MCF 10A (cell line): ENCODE results near the gene RYR1. TPM values are rescaled to one million over a fixed set of nuclear protein-coding genes. Genes with fewer than 3 reads are reported as not detected.

Experiments
- BruUV-seq: library from RNA; stranded (reverse); fragments of 400-500 nt; replicated peaks from 2 replicates; lab custom pipeline; 2021; lab: Mats Ljungman, UMichigan
- CTCF ChIA-PET: fragments of 300-600 bp; sonication (Branson Sonifier 250); formaldehyde crosslinking; extraction: SDS; loops from one replicate; lab custom pipeline; 2021; ENCODE audit warnings: antibody characterized with exemption, inconsistent platforms; lab: Yijun Ruan, JAX
- POLR2A ChIA-PET: fragments of 300-600, 350-650 bp; sonication (Branson Sonifier 250); formaldehyde crosslinking; extraction: SDS; loops from one replicate; lab custom pipeline; 2020; ENCODE audit warnings: antibody characterized with exemption, inconsistent platforms; lab: Yijun Ruan, JAX
- DNase-seq: peaks from one replicate; pipeline ENCODE4 v3.0.0-alpha.2; 2018; ENCODE audit not compliant: unreplicated experiment
- H3K27ac Mint-ChIP-seq: one replicate; pipeline ENCODE4 v1.8.0; 2022; ENCODE audit warnings: mild to moderate bottlenecking, low read depth, mixed read lengths; ENCODE audit not compliant: unreplicated experiment
- H3K27me3 Mint-ChIP-seq: one replicate; pipeline ENCODE4 v1.8.0; 2022; ENCODE audit warnings: mixed read lengths; ENCODE audit not compliant: insufficient read depth, unreplicated experiment
- H3K36me3 Mint-ChIP-seq: one replicate; pipeline ENCODE4 v1.8.0; 2022; ENCODE audit warnings: mild to moderate bottlenecking, moderate library complexity, mixed read lengths; ENCODE audit not compliant: insufficient read depth, unreplicated experiment
- H3K4me1 Mint-ChIP-seq: one replicate; pipeline ENCODE4 v1.8.0; 2022; ENCODE audit warnings: mixed read lengths; ENCODE audit not compliant: insufficient read depth, unreplicated experiment
- H3K4me3 Mint-ChIP-seq: one replicate; pipeline ENCODE4 v1.8.0; 2022; ENCODE audit warnings: mild to moderate bottlenecking, moderate library complexity, mixed read lengths; ENCODE audit not compliant: unreplicated experiment
- H3K9me3 Mint-ChIP-seq: one replicate; pipeline ENCODE4 v1.8.0; 2022; ENCODE audit warnings: mixed read lengths; ENCODE audit not compliant: unreplicated experiment
- CTCF ChIP-seq: fragments of 200-600 bp; IDR thresholded peaks from one replicate; pipeline ENCODE4 v1.8.0; 2022; ENCODE audit warnings: antibody characterized with exemption, mild to moderate bottlenecking; ENCODE audit not compliant: unreplicated experiment
- intact Hi-C: fragments of 100-400 bp; cut with micrococcal nuclease; formaldehyde crosslinking; loops from 2 replicates; pipeline ENCODE4 v1.14.1; 2022
- total RNA-seq: library from RNA; stranded (reverse); gene quantifications from 2 replicates; pipeline ENCODE4 v1.2.3, GENCODE V29; 2022

The RYR1 gene
- total RNA-seq, 1 experiment from 2014 or later: 0.28 TPM

- BruUV-seq: no TSS peak
- H3K36me3 Mint-ChIP-seq: no peaks in the 10 kb centered on the region
- no peaks in the 10 kb centered on the region for H3K9me3 Mint-ChIP-seq
Measured at GRCh38 chr19:38430931-38431330, 2.6 kb upstream of the RYR1 start.

DNA sequence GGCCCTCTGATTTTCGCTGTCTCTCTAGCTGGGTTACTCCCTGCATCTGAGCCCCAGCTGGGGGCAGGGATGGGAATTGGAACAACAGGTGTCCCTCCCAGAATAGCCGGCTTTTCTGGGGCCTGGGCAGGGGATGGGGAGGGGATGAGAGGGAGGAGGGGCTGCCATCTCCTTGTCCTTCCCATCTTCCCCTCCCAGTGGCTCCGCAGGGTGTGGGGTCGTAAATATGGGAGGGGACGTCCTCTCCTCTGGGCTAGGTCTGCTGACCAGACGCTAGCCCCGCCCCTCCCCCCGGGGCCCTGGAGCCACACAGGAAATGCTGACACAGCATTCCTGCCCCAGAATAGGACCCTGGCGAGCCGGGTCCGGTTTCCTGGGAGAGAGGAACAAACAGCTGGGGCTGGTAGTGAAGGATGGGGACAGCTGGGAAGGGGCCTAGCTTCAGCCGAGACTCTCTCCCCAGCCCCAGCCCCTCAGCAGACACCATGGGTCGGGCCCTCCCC is 1.1 kb downstream of the RYR1 start:
- ChIA-PET POLR2A (no interaction called here), CTCF (interaction anchor here (0.6 kb wide), 2 partner anchors 36 to 70 kb away, joined by 3 to 4 read pairs; no protein-coding TSS in a partner anchor)
- Mint-ChIP-seq H3K4me3 (no peak overlapping the region), H3K27ac (no peak overlapping the region), H3K36me3 (no peaks in the 10 kb centered on the region), H3K9me3 (no peaks in the 10 kb centered on the region), H3K4me1 (no peaks in the 10 kb centered on the region), H3K27me3 (peaks cover 18% of the 10 kb centered on the region)
- DNase-seq: no peak
- BruUV-seq: no TSS peak
- intact Hi-C loops: no loop called here
- TF ChIP-seq CTCF: no peak

More at GRCh38 chr19:38430931-38431330, 2.6 kb upstream of the RYR1 start:
- no peak overlapping the region for H3K4me3 Mint-ChIP-seq
- H3K27ac Mint-ChIP-seq: no peak overlapping the region
- ChIA-PET CTCF (no interaction called here), POLR2A (no interaction called here)
- TF ChIP-seq CTCF: no peak
- H3K27me3 Mint-ChIP-seq: peaks cover 30% of the 10 kb centered on the region
- DNase-seq: no peak
- H3K4me1 Mint-ChIP-seq: no peaks in the 10 kb centered on the region
- intact Hi-C loops: no loop called here

GRCh38 chr19:38437295-38437694 is 3.8 kb downstream of the RYR1 start:
- BruUV-seq: no TSS peak
- Mint-ChIP-seq H3K36me3 (no peaks in the 10 kb centered on the region), H3K27ac (no peak overlapping the region), H3K27me3 (peaks cover 24% of the 10 kb centered on the region), H3K4me1 (no peaks in the 10 kb centered on the region), H3K4me3 (no peak overlapping the region), H3K9me3 (no peaks in the 10 kb centered on the region)
- POLR2A ChIA-PET: no interaction called here
- intact Hi-C loops: no loop called here
- CTCF ChIA-PET: no interaction called here
- no peak for DNase-seq
- TF ChIP-seq CTCF: no peak

GRCh38 chr19:38437917-38438316 is 4.4 kb downstream of the RYR1 start:
- no TSS peak for BruUV-seq
- no peak overlapping the region for H3K4me3 Mint-ChIP-seq
- intact Hi-C loops: no loop called here
- no peaks in the 10 kb centered on the region for H3K4me1 Mint-ChIP-seq
- no peak overlapping the region for H3K27ac Mint-ChIP-seq
- TF ChIP-seq CTCF: no peak
- H3K9me3 Mint-ChIP-seq: no peaks in the 10 kb centered on the region
- H3K36me3 Mint-ChIP-seq: no peaks in the 10 kb centered on the region
- CTCF ChIA-PET: interaction anchor here (0.5 kb wide), 1 partner anchor 47 kb away, joined by 4 read pairs; no protein-coding TSS in a partner anchor
- H3K27me3 Mint-ChIP-seq: peaks cover 24% of the 10 kb centered on the region
- no peak for DNase-seq
- POLR2A ChIA-PET: no interaction called here
